GM12801 (cell line): ENCODE measurements around the gene SORCS3.

Source experiments
- CTCF ChIP-seq: IDR thresholded peaks from one replicate; pipeline ENCODE4 v1.5.1; 2011; ENCODE audit warnings: control low read depth; ENCODE audit not compliant: insufficient read length; ENCODE audit errors: extremely low read depth

The SORCS3 gene

DNA sequence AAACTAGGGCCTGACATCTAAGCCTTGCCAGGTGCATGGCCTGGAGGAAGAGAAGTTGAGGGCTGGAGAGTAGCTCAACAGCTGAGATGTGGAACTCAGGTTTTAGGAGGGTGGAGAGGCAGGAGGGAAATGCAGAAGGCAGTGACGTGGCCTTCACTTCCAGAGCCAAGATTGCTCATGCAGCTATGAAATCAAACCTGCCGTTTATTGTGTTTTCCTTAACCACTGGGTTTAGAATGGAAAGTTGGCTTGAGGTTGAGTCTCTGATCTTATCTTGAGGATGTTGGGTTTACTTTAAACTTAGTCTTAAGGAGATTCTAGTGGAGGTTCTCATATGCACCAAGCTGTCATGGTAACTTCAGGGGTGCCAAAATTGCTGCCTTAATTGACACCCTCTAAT, 178.6 kb downstream of the SORCS3 start:
- TF ChIP-seq CTCF: no peak

GRCh38 chr10:104822088-104822487, 181.0 kb downstream of the SORCS3 start:
- no peak for TF ChIP-seq CTCF

DNA sequence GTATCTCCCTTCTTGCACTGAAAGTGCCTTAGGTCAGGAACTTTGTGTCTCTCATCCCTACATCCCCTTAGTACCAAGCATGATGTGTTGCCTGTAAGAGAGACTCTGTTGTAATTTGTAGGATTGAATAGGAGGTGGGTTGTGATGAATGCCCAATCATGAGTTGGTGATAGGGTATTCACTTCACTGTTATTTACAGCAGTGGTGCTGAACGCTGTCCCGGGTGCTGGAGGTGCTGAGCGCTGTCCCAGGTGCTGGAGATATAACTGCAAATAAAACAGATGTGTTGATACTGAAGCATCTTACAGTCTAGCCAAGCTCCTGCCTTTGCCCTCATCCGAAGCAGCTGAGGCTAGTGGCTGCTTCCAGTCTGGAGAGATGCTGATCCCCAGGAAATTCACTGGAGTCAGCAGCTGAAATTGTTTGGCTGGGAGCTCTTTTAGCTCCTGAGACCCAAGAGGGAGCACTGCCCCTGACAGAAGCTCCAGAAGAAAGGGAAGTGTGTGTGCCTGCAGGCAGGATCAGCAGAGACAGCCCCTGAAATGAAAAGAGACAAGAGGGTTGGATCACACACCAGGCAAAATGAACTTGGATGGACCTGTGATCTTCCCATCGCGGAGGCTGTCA, 183.4 kb downstream of the SORCS3 start:
- TF ChIP-seq CTCF: no peak

- TF ChIP-seq CTCF: no peak
These were observed 190.2 kb downstream of the SORCS3 start for GRCh38 chr10:104831272-104831671.

- no peak for TF ChIP-seq CTCF
These were observed 193.5 kb downstream of the SORCS3 start for GRCh38 chr10:104834580-104834979.

- TF ChIP-seq CTCF: no peak
These were observed 194.3 kb downstream of the SORCS3 start for GRCh38 chr10:104835422-104835821.

DNA sequence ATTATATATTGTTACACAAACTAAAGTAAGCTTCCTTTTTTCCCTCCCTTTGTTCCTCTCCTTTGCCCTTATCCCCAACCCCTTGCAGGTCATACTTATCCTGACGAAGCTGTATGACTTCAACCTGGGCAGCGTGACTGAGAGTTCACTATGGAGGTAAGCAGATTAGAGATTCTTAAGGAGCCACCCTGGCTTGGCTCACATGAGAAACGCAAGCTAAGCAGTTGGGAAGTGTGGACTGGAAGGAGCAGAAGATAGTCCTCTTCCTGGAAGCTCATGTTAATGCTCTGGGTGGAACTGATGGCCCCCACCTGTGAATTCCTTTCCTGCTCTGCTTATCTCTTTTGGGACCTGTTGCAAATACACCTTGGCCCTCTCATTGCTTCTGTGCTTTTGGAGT, 201.6 kb downstream of the SORCS3 start:
- TF ChIP-seq CTCF: no peak
